Kidney epithelial cell (primary cell): ENCODE data around the gene EIF4A3. TPM values are rescaled to one million over a fixed set of nuclear protein-coding genes. Genes with fewer than 3 reads are reported as not detected.

Experiments used
- DNase-seq: peaks from one replicate; pipeline ENCODE4 v3.0.0-alpha.2; 2010; ENCODE audit warnings: low read depth
- H3K27me3 ChIP-seq: 2 replicates; pipeline ENCODE4 v1.6.0; 2011; ENCODE audit warnings: low read length; ENCODE audit not compliant: control insufficient read depth, insufficient read depth
- H3K36me3 ChIP-seq: 2 replicates; pipeline ENCODE4 v1.5.1; 2011; ENCODE audit warnings: low read length; ENCODE audit not compliant: control insufficient read depth, insufficient read depth
- H3K4me3 ChIP-seq: 2 replicates; pipeline ENCODE4 v1.5.1; 2011; ENCODE audit warnings: low read depth, mild to moderate bottlenecking, control low read depth, low read length
- CTCF ChIP-seq: IDR thresholded peaks from 2 replicates; pipeline ENCODE4 v1.5.1; 2011; ENCODE audit warnings: mild to moderate bottlenecking, moderate library complexity, low read length, control low read depth, inconsistent platforms; ENCODE audit not compliant: insufficient read depth, poor library complexity, severe bottlenecking
- total RNA-seq: library from RNA; depleted of rRNA; stranded (reverse); fragments of >200 nt; gene quantifications from 2 replicates; pipeline ENCODE4 v1.2.3, GENCODE V29; 2015

Gene EIF4A3
- total RNA-seq, 1 donor from 2014 or later: 74.1 TPM

- TF ChIP-seq CTCF: no peak
- H3K4me3 ChIP-seq: no peak overlapping the region
Observed at GRCh38 chr17:80086081-80086480, 60.8 kb downstream of the EIF4A3 start.

GRCh38 chr17:80084773-80085172 is 62.2 kb downstream of the EIF4A3 start:
- no peak for TF ChIP-seq CTCF
- Histone ChIP-seq H3K27me3 (peaks cover 8% of the 10 kb centered on the region), H3K36me3 (no peaks in the 10 kb centered on the region), H3K4me3 (no peak overlapping the region)
- no peak for DNase-seq

More at GRCh38 chr17:80086081-80086480, 60.8 kb downstream of the EIF4A3 start:
- peaks cover 8% of the 10 kb centered on the region for H3K27me3 ChIP-seq
- no peak for DNase-seq
- H3K36me3 ChIP-seq: no peaks in the 10 kb centered on the region

Other genes with a start within 250 kb of the EIF4A3 start
- 54.5 and 58.5 TPM in 2 replicates for gene TBC1D16, start 111.3 kb downstream of the EIF4A3 start, total RNA-seq
- 4.4 and 4.8 TPM in 2 replicates for gene CCDC40, start 110.5 kb downstream of the EIF4A3 start, total RNA-seq
- 60.9 and 90.6 TPM in 2 replicates for gene GAA, start 45.5 kb downstream of the EIF4A3 start, total RNA-seq
- 2.0 TPM in 1 of 2 replicates, not detected in the other for gene CARD14, start 22.9 kb upstream of the EIF4A3 start, total RNA-seq
- gene SGSH, start 73.2 kb upstream of the EIF4A3 start, total RNA-seq: 22.7 and 26.4 TPM in 2 replicates
- 14.4 and 19.1 TPM in 2 replicates for gene SLC26A11, start 73.3 kb upstream of the EIF4A3 start, total RNA-seq
- 111 and 141 TPM in 2 replicates for gene RNF213, start 113.7 kb upstream of the EIF4A3 start, total RNA-seq